Caco-2 (cell line): Measurements from ENCODE around the gene ADNP. TPM values are rescaled to one million over a fixed set of nuclear protein-coding genes. Genes with fewer than 3 reads are reported as not detected.

Source experiments
- BruUV-seq: library from RNA; stranded (reverse); fragments of 400-500 nt; replicated peaks from 2 replicates; lab custom pipeline; 2021; lab: Mats Ljungman, UMichigan
- CTCF ChIA-PET: fragments of 300-600 bp; sonication (Branson Sonifier 250); formaldehyde crosslinking; loops from one replicate; lab custom pipeline; 2022; ENCODE audit warnings: antibody characterized with exemption; lab: Charles Lee
- POLR2A ChIA-PET: fragments of 300-600 bp; sonication (Branson Sonifier 250); formaldehyde crosslinking; loops from one replicate; lab custom pipeline; 2022; ENCODE audit warnings: antibody characterized with exemption; lab: Charles Lee
- DNase-seq, 2 experiments: peaks; one replicate each; pipeline versions ENCODE4 v3.0.0 to v3.0.0-alpha.2; 2020 to 2022
- H3K27me3 ChIP-seq: replicated peaks from 2 replicates; pipeline ENCODE4 v1.6.0; 2011; ENCODE audit warnings: low read length; ENCODE audit not compliant: control insufficient read depth, insufficient read depth
- H3K36me3 ChIP-seq: 2 replicates; pipeline ENCODE4 v1.5.1; 2011; ENCODE audit warnings: low read length; ENCODE audit not compliant: control insufficient read depth, insufficient read depth
- H3K4me1 ChIP-seq: fragments of 250-450 bp; sonication (Bioruptor Pico); 2 replicates; pipeline ENCODE4 v1.5.1; 2020; ENCODE audit warnings: mild to moderate bottlenecking
- H3K4me3 ChIP-seq: 2 replicates; pipeline ENCODE4 v1.5.1; 2011; ENCODE audit warnings: low read depth, mild to moderate bottlenecking, control low read depth, low read length
- H3K9me3 ChIP-seq: fragments of 250-450 bp; sonication (Bioruptor Pico); 2 replicates; pipeline ENCODE4 v1.5.1; 2020; ENCODE audit warnings: mild to moderate bottlenecking, moderate library complexity
- H3K27ac Mint-ChIP-seq: one replicate; pipeline ENCODE4 v1.8.0; 2022; ENCODE audit warnings: mixed read lengths; ENCODE audit not compliant: unreplicated experiment
- H3K27me3 Mint-ChIP-seq: one replicate; pipeline ENCODE4 v1.8.0; 2022; ENCODE audit warnings: mixed read lengths; ENCODE audit not compliant: insufficient read depth, unreplicated experiment
- H3K36me3 Mint-ChIP-seq: one replicate; pipeline ENCODE4 v1.8.0; 2022; ENCODE audit warnings: mild to moderate bottlenecking, mixed read lengths; ENCODE audit not compliant: insufficient read depth, unreplicated experiment
- H3K4me1 Mint-ChIP-seq: one replicate; pipeline ENCODE4 v1.8.0; 2022; ENCODE audit warnings: low read depth, mixed read lengths; ENCODE audit not compliant: unreplicated experiment
- H3K4me3 Mint-ChIP-seq: one replicate; pipeline ENCODE4 v1.8.0; 2022; ENCODE audit warnings: mild to moderate bottlenecking, moderate library complexity, mixed read lengths; ENCODE audit not compliant: unreplicated experiment
- H3K9me3 Mint-ChIP-seq: one replicate; pipeline ENCODE4 v1.8.0; 2022; ENCODE audit warnings: mixed read lengths; ENCODE audit not compliant: unreplicated experiment
- intact Hi-C: fragments of 100-400 bp; cut with micrococcal nuclease; formaldehyde crosslinking; loops from one replicate; pipeline ENCODE4 v1.10.0; 2022; ENCODE audit not compliant: unreplicated experiment
- total RNA-seq: library from RNA; stranded (reverse); gene quantifications from 2 replicates; pipeline ENCODE4 v1.2.3, GENCODE V29; 2022
- TF ChIP-seq, protein P1 (sequence below), 2 experiments: fragments of 200-600 bp in 1 of 2; IDR thresholded peaks; 1 replicate in 1 of 2; 2 replicates in 1 of 2; pipeline versions ENCODE4 v1.5.1 to v1.8.0; 2011 to 2022; ENCODE audit warnings: antibody characterized with exemption in 1 of 2, control low read depth in 1 of 2, inconsistent platforms in 1 of 2, low read depth in 1 of 2, low read length in 1 of 2, mild to moderate bottlenecking in 1 of 2, moderate library complexity in 1 of 2; ENCODE audit not compliant: insufficient read depth in 1 of 2, severe bottlenecking in 1 of 2, unreplicated experiment in 1 of 2

ADNP gene
- total RNA-seq, 1 experiment from 2014 or later = 154 TPM

DNA sequence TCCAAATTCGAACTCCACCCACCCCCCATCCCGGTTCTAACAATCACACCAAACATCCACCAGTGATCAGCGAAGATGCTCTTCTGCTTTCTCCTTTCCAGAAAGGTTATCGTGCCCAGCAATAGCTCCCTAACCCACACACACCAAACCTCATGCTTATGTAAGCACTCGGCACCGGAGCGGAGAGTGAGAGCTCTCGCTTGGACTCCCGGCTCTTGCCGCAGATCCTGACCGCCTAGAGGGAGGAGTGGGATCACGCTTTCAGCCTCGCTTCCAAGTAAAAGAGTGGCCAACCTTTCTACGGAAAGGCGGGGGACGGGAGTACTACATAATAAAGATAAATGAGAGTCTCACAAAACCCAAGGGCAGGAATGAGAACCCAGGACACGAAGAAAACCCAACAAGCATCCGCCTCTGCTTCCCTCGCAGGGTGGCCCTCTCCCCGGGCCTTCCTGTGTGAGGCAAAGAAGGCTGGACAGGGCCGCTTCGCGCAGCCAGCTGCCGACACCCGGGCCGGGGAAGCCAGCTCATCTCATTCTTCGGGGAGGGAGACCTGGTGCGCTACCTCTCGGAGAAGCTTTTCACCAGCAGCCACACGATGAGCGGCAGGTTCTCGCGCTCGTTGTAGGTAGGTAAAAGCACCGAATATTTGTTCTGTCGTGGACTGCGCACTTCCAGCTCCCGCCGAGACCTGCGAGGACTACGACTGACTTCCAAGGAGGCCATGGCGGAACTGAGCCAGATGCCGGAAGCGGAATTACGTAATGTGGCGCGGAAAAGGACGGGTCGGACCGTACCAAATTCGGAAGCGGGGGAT is 26.8 kb upstream of the ADNP start, which contains the start of gene DPM1:
Gene DPM1, minus strand, starts transcription at position 735 of the 817 bp plus-strand sequence. Its CDS starts 9 bp downstream, at position 726.
- peak; percentile 94 to 97 for DNase-seq
- peak within 1 kb of the TSS; percentile 91 for H3K4me3 ChIP-seq
- Mint-ChIP-seq H3K36me3 (peaks cover 64% of the 10 kb centered on the region), H3K4me1 (peaks cover 22% of the 10 kb centered on the region), H3K4me3 (peak within 1 kb of the TSS; percentile 92), H3K27me3 (no peaks in the 10 kb centered on the region), H3K27ac (peak within 1 kb of the TSS; percentile 97), H3K9me3 (no peaks in the 10 kb centered on the region)
- TF ChIP-seq, protein P1, sequence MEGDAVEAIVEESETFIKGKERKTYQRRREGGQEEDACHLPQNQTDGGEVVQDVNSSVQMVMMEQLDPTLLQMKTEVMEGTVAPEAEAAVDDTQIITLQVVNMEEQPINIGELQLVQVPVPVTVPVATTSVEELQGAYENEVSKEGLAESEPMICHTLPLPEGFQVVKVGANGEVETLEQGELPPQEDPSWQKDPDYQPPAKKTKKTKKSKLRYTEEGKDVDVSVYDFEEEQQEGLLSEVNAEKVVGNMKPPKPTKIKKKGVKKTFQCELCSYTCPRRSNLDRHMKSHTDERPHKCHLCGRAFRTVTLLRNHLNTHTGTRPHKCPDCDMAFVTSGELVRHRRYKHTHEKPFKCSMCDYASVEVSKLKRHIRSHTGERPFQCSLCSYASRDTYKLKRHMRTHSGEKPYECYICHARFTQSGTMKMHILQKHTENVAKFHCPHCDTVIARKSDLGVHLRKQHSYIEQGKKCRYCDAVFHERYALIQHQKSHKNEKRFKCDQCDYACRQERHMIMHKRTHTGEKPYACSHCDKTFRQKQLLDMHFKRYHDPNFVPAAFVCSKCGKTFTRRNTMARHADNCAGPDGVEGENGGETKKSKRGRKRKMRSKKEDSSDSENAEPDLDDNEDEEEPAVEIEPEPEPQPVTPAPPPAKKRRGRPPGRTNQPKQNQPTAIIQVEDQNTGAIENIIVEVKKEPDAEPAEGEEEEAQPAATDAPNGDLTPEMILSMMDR (IDR thresholded peaks at IDR 0.05; ENCODE audit: insufficient read depth in 1 of 2, low read depth in 1 of 2, low read length in 1 of 2, severe bottlenecking in 1 of 2, unreplicated experiment in 1 of 2) = no peak
- intact Hi-C loops = loop anchor here (1.0 kb wide), 3 partner anchors 27 to 168 kb away; partner anchors contain the start of genes ADNP and BCAS4
- H3K4me1 ChIP-seq = peaks cover 16% of the 10 kb centered on the region
- no peaks in the 10 kb centered on the region for H3K27me3 ChIP-seq
- ChIA-PET CTCF (interaction anchor here (0.6 to 3.0 kb wide), 12 partner anchors 10 to 937 kb away, joined by 3 to 42 read pairs (median 3); partner anchors contain the start of genes ADNP and BCAS4), POLR2A (interaction anchor here (0.6 to 3.2 kb wide), 23 partner anchors 10 to 842 kb away, joined by 3 to 105 read pairs (median 4); partner anchors contain the start of genes ADNP, BCAS4 and PARD6B)
- BruUV-seq = no TSS peak
- H3K9me3 ChIP-seq = no peaks in the 10 kb centered on the region
- peaks cover under 1% of the 10 kb centered on the region; the same call in 1 of the 2 replicates for H3K36me3 ChIP-seq

DNA sequence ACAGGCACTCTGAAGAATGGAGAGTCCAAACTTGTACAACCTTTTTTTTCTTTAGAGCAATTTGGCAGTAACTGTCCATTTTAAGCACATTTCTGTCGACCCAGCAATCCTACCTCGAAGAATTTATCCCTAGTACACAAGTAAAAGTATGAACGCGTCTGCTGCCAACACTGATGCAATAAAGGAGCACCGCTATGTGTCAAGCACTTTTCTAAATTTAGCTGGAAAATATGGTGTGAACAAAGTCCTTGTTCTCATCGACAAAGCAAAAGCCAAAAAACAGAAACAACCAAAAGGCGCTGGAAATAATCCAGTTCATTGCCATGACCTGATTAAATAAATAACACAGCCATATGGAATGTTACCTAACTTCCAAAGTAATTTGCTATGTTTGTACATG is 26.0 kb upstream of the ADNP start:
- POLR2A ChIA-PET = interaction anchor here (1.1 to 3.2 kb wide), 8 partner anchors 16 to 226 kb away, joined by 3 to 105 read pairs (median 9); partner anchors contain the start of genes ADNP, BCAS4 and PARD6B
- no peaks in the 10 kb centered on the region for H3K9me3 ChIP-seq
- CTCF ChIA-PET = interaction anchor here (1.0 to 3.0 kb wide), 6 partner anchors 11 to 208 kb away, joined by 3 to 42 read pairs (median 10); partner anchors contain the start of genes ADNP and BCAS4
- peak overlapping the region; percentile 91 for H3K4me3 ChIP-seq
- Mint-ChIP-seq H3K4me1 (peaks cover 22% of the 10 kb centered on the region), H3K9me3 (no peaks in the 10 kb centered on the region), H3K4me3 (peak overlapping the region; percentile 92), H3K27ac (peak overlapping the region; percentile 97), H3K36me3 (peaks cover 70% of the 10 kb centered on the region), H3K27me3 (no peaks in the 10 kb centered on the region)
- no TSS peak for BruUV-seq
- DNase-seq = no peak
- peaks cover 16% of the 10 kb centered on the region for H3K4me1 ChIP-seq
- no peaks in the 10 kb centered on the region for H3K27me3 ChIP-seq
- peaks cover 1% of the 10 kb centered on the region; the same call in 1 of the 2 replicates for H3K36me3 ChIP-seq
- TF ChIP-seq, protein P1 (IDR thresholded peaks at IDR 0.05; ENCODE audit: insufficient read depth in 1 of 2, low read depth in 1 of 2, low read length in 1 of 2, severe bottlenecking in 1 of 2, unreplicated experiment in 1 of 2) = no peak
- intact Hi-C loops = loop anchor here (1.0 kb wide), 1 partner anchor 162 kb away; the partner anchor contains the start of gene BCAS4

GRCh38 chr20:50953821-50954220 is 22.6 kb upstream of the ADNP start:
- CTCF ChIA-PET = no interaction called here
- Histone ChIP-seq H3K4me1 (peaks cover 18% of the 10 kb centered on the region), H3K27me3 (no peaks in the 10 kb centered on the region), H3K4me3 (no peak overlapping the region), H3K9me3 (no peaks in the 10 kb centered on the region), H3K36me3 (peaks cover 5% of the 10 kb centered on the region)
- no peak for DNase-seq
- BruUV-seq = no TSS peak
- Mint-ChIP-seq H3K27ac (no peak overlapping the region), H3K4me3 (no peak overlapping the region), H3K36me3 (peaks cover 95% of the 10 kb centered on the region), H3K27me3 (no peaks in the 10 kb centered on the region), H3K4me1 (peaks cover 29% of the 10 kb centered on the region), H3K9me3 (no peaks in the 10 kb centered on the region)
- POLR2A ChIA-PET = no interaction called here
- TF ChIP-seq, protein P1 (IDR thresholded peaks at IDR 0.05; ENCODE audit: insufficient read depth in 1 of 2, low read depth in 1 of 2, low read length in 1 of 2, severe bottlenecking in 1 of 2, unreplicated experiment in 1 of 2) = no peak
- intact Hi-C loops = no loop called here
